ENCODE measurements around the gene FOXL3.

FOXL3 gene

GRCh38 chr7:338295-339061 lies 48.5 kb downstream of the FOXL3 start:
- no peak for DNase-seq (ENCODE audit: low read depth)

GRCh38 chr7:339062-339342 lies 49.0 kb downstream of the FOXL3 start:
- DNase-seq (ENCODE audit: low read depth) = no peak

- DNase-seq (ENCODE audit: low read depth) = no peak
These were observed 49.7 kb downstream of the FOXL3 start for GRCh38 chr7:339696-340095.

- no peak for DNase-seq (ENCODE audit: low read depth)
These were observed 50.4 kb downstream of the FOXL3 start for GRCh38 chr7:340200-340937.
